ENCODE data around the gene CHRNE.

The CHRNE gene

DNA sequence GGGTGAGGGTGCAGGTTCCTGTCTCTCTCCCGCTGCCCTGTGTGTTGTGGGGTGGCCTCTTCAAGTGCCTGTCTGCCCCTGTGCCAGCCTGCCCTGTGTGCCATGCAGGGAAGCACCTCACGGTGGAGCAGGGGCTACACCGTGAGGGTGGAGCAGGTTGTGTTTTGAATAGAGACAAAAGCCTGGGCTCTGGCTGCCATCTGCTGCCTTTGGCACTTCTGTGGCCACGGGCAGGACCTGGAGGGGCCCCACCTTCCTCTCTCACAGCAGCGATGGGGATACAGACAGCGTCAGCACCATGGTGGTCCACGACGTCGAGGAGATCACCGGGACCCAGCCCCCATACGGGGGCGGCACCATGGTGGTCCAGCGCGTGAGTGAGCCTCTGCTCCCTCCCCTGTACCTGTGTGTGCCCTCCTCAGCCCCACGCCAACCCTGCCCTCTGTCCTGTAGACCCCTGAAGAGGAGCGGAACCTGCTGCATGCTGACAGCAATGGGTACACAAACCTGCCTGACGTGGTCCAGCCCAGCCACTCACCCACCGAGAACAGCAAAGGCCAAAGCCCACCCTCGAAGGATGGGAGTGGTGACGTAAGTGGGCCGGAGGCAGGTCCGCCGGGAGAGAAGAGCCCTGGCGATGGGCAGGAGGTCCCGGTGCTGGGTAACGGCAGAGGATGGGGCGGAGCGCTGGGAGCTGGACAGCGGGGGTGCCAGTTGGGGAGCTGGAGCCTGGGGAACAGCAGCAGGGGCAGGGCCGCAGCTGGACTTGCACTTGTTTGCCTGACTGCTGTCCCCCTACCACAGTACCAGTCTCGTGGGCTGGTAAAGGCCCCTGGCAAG lies 9.0 kb downstream of the CHRNE start:
- ChIA-PET POLR2A (no interaction called here), CTCF (interaction anchor here (1.0 to 1.2 kb wide), 2 partner anchors 9 to 12 kb away, joined by 4 to 5 read pairs; partner anchors contain the start of gene CHRNE)
- TF ChIP-seq CTCF (IDR thresholded peaks at IDR 0.05; ENCODE audit: insufficient read depth, low read length, missing control alignments) = no peak
- DNase-seq (ENCODE audit: low read depth, low spot score) = no peak
- no peak overlapping the region for H3K4me3 ChIP-seq (ENCODE audit: low read depth, low read length)

DNA sequence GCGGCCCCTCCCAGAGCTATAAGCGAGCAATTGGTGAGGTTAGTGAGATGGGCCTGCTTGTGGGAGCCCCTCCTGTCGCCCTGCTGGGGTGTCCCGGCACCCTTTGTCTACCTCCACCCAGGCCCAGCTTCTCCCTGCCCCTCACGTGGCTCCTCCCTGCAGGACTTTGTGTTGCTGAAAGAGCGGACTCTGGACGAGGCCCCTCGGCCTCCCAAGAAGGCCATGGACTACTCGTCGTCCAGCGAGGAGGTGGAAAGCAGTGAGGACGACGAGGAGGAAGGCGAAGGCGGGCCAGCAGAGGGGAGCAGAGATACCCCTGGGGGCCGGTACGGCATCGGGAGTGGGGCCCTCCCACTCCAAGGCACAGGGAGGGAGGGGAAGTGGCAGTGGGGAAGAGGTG lies 9.6 kb downstream of the CHRNE start:
- no peak for DNase-seq (ENCODE audit: low read depth, low spot score)
- H3K4me3 ChIP-seq (ENCODE audit: low read depth, low read length) = no peak overlapping the region
- POLR2A ChIA-PET = no interaction called here
- CTCF ChIA-PET = interaction anchor here (1.9 kb wide), 1 partner anchor 326 kb away, joined by 6 read pairs; no protein-coding TSS in a partner anchor
- no peak for TF ChIP-seq CTCF (IDR thresholded peaks at IDR 0.05; ENCODE audit: insufficient read depth, low read length, missing control alignments)

GRCh38 chr17:4892499-4893221 lies 10.2 kb downstream of the CHRNE start:
- no peak overlapping the region for H3K4me3 ChIP-seq (ENCODE audit: low read depth, low read length)
- POLR2A ChIA-PET = interaction anchor here (0.6 kb wide), 1 partner anchor 30 kb away, joined by 7 read pairs; no protein-coding TSS in a partner anchor
- CTCF ChIA-PET = interaction anchor here (0.8 to 8.7 kb wide), 7 partner anchors 9 to 327 kb away, joined by 3 to 154 read pairs (median 6); partner anchors contain the start of genes ARRB2, C17orf107, CHRNE and GLTPD2
- no peak for TF ChIP-seq CTCF (IDR thresholded peaks at IDR 0.05; ENCODE audit: insufficient read depth, low read length, missing control alignments)
- DNase-seq (ENCODE audit: low read depth, low spot score) = no peak

DNA sequence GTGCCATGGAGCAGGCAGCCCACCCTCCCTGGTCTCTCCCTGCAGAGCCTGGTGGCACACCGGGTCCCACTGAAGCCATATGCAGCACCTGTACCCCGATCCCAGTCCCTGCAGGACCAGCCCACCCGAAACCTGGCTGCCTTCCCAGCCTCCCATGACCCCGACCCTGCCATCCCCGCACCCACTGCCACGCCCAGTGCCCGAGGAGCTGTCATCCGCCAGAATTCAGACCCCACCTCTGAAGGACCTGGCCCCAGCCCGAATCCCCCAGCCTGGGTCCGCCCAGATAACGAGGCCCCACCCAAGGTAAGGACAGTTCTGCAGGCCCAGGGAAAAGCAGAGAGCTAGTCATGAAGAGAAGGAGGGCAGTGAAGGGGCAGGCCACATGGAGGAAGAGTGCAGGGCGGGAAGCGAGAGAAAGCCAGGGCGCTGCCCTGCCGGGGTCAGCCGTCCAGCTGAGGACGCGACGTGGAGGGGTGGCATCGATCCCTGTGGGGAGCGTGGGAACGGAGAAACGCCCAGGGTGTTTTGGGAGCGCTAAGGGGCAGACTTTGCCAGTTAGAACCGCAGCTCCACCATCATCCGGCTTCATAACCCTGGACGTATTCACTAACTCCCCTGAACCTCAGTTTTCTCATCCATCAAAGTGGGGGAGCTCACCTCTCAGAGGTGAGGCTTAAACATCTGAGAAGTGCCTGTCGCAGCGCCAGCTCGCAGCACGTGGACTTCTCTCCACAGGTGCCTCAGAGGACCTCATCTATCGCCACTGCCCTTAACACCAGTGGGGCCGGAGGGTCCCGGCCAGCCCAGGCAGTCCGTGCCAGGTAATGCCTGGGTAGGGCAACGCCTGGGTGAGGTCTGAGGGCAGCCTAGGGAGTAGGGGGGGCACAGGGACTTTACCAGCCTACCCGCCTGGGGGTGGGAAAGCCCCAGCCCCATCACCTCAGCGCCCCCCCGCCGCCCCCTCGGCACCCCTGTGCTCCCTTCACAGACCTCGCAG lies 11.2 kb downstream of the CHRNE start:
- no peak for TF ChIP-seq CTCF (IDR thresholded peaks at IDR 0.05; ENCODE audit: insufficient read depth, low read length, missing control alignments)
- POLR2A ChIA-PET = interaction anchor here (0.6 kb wide), 1 partner anchor 31 kb away, joined by 7 read pairs; no protein-coding TSS in a partner anchor
- CTCF ChIA-PET = interaction anchor here (0.8 to 8.7 kb wide), 11 partner anchors 9 to 326 kb away, joined by 3 to 154 read pairs (median 6); partner anchors contain the start of genes ARRB2, C17orf107, CHRNE and GLTPD2
- H3K4me3 ChIP-seq (ENCODE audit: low read depth, low read length) = no peak overlapping the region
- DNase-seq (ENCODE audit: low read depth, low spot score) = no peak

DNA sequence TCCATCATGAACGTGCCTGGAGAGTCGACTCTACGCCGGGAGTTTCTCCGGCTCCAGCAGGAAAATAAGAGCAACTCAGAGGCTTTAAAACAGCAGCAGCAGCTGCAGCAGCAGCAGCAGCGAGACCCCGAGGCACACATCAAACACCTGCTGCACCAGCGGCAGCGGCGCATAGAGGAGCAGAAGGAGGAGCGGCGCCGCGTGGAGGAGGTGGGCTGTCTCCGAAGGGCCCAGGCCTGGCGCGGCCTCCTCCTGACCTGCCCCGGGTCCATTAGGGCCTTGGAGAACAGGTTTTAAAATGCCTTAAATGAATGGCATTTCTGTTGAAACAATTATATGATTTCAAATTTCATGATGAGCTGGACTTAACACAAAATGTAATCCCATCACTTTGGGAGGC lies 15.3 kb downstream of the CHRNE start:
- DNase-seq (ENCODE audit: low read depth, low spot score) = no peak
- POLR2A ChIA-PET = no interaction called here
- CTCF ChIA-PET = interaction anchor here (1.3 to 8.7 kb wide), 13 partner anchors 8 to 321 kb away, joined by 3 to 154 read pairs (median 10); partner anchors contain the start of genes ARRB2, C17orf107, CHRNE and GLTPD2
- H3K4me3 ChIP-seq (ENCODE audit: low read depth, low read length) = no peak overlapping the region
- TF ChIP-seq CTCF (IDR thresholded peaks at IDR 0.05; ENCODE audit: insufficient read depth, low read length, missing control alignments) = no peak

All from AG04449 (cell line).